K562 treated with DMSO at 1 percent for 24 hours (cell line): ENCODE data around the gene PFAS. TPM values are rescaled to one million over a fixed set of nuclear protein-coding genes. Genes with fewer than 3 reads are reported as not detected.

Source experiments
- total RNA-seq: library from RNA; unstranded; fragments of 300-600 nt; gene quantifications from 2 replicates; pipeline ENCODE4 v1.2.3, GENCODE V29; 2022; ENCODE audit warnings: low read depth; ENCODE audit not compliant: insufficient read depth

Gene PFAS
- 11.0 and 14.8 TPM in 2 replicates for total RNA-seq

GRCh38 chr17:8248751-8249607 lies at the start of gene PFAS:
PFAS (plus strand) TSS chr17:8249289; CDS start chr17:8253938, 4,649 bp downstream.

GRCh38 chr17:8209907-8210760 lies 39.0 kb upstream of the PFAS start, which contains the start of gene AURKB:
AURKB (minus strand) TSS chr17:8210575; CDS start chr17:8210224, 351 bp downstream.

GRCh38 chr17:8288336-8289102 lies 39.4 kb downstream of the PFAS start, which contains the start of gene RANGRF:
RANGRF (plus strand) TSS chr17:8288670; CDS start chr17:8288789, 119 bp downstream.

Other genes with a start within 250 kb of the PFAS start
- gene GUCY2D, start 246.7 kb upstream of the PFAS start, total RNA-seq, result 0.16 and 0.23 TPM in 2 replicates
- not detected in 2 replicates for gene ALOX15B, start 210.2 kb upstream of the PFAS start, total RNA-seq
- 0.10 TPM in 1 of 2 replicates, not detected in the other for gene ALOX12B, start 161.6 kb upstream of the PFAS start, total RNA-seq
- gene ALOXE3, start 130.8 kb upstream of the PFAS start, total RNA-seq, result 0.57 TPM in 1 of 2 replicates, not detected in the other
- 0.74 and 1.1 TPM in 2 replicates for gene HES7, start 125.2 kb upstream of the PFAS start, total RNA-seq
- gene PER1, start 96.9 kb upstream of the PFAS start, total RNA-seq, result 11.4 and 15.0 TPM in 2 replicates
- gene VAMP2, start 86.3 kb upstream of the PFAS start, total RNA-seq, result 27.2 and 30.7 TPM in 2 replicates
- 20.4 and 26.3 TPM in 2 replicates for gene TMEM107, start 72.9 kb upstream of the PFAS start, total RNA-seq
- 15.7 and 16.8 TPM in 2 replicates for gene BORCS6, start 59.1 kb upstream of the PFAS start, total RNA-seq
- 188 and 206 TPM in 2 replicates for gene AURKB, start 38.7 kb upstream of the PFAS start, total RNA-seq
- 6.6 and 7.6 TPM in 2 replicates for gene CTC1, start 1.2 kb upstream of the PFAS start, total RNA-seq
- 18.6 and 20.0 TPM in 2 replicates for gene RANGRF, start 39.4 kb downstream of the PFAS start, total RNA-seq
- gene SLC25A35, start 46.1 kb downstream of the PFAS start, total RNA-seq, result 8.3 and 9.0 TPM in 2 replicates
- gene ARHGEF15, start 61.0 kb downstream of the PFAS start, total RNA-seq, result not detected in 2 replicates
- gene ODF4, start 90.6 kb downstream of the PFAS start, total RNA-seq, result not detected in 2 replicates
- 4,208 and 4,686 TPM in 2 replicates for gene RPL26, start 133.9 kb downstream of the PFAS start, total RNA-seq
- not detected in 2 replicates for gene RNF222, start 148.5 kb downstream of the PFAS start, total RNA-seq
- gene NDEL1, start 186.6 kb downstream of the PFAS start, total RNA-seq, result 26.2 and 28.8 TPM in 2 replicates